GM21390 (cell line): Measurements from ENCODE around the gene PREX1.

Experiments used
- ATAC-seq: cut with Tn5 transposase; IDR thresholded peaks from one replicate; pipeline ENCODE4 v1.9.1; 2021; ENCODE audit not compliant: unreplicated experiment

The PREX1 gene

DNA sequence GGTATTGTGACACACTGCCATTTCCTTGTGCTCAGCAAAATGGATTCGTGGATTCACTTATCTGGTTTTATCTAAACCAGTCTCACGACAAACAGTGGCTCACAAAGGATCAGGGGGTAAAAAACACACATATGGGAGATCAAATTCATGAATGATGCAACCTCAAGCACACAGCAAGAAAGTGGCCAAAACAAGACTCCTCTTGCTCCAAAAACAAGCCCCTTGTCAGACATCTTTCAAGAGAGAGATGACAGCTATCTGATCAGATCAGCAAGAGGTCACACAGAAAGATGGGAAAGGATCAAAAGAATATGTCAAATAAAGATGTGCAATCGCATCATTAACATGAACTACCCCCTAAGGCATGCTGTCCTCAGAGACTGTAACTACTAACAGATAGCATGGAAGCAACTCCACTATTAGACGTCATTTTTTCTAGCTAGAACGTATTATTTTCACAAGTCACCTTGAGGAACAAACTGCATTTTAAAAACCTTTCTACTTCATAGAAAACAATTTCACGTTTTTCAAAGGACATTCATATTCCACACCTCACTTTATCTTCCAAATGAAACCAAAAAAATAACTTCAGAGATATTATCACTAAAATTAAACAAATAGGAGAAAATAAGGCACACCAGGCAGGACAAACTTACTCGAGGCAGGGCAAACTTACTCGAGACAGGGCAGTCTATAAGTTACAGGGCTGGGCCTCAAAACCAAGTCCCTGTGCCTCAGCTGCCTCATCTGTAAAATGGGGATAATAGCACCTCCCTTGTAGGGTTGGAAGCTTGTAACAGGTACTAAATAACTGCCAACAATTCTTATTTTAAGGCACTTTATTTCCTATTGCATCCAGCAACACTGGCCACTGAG is 122.3 kb downstream of the PREX1 start:
- ATAC-seq = no peak

GRCh38 chr20:48704761-48705160 is 123.0 kb downstream of the PREX1 start:
- ATAC-seq = no peak

- ATAC-seq = no peak
Measured at GRCh38 chr20:48703511-48704219, 124.1 kb downstream of the PREX1 start.

GRCh38 chr20:48703107-48703506 is 124.7 kb downstream of the PREX1 start:
- ATAC-seq = no peak

DNA sequence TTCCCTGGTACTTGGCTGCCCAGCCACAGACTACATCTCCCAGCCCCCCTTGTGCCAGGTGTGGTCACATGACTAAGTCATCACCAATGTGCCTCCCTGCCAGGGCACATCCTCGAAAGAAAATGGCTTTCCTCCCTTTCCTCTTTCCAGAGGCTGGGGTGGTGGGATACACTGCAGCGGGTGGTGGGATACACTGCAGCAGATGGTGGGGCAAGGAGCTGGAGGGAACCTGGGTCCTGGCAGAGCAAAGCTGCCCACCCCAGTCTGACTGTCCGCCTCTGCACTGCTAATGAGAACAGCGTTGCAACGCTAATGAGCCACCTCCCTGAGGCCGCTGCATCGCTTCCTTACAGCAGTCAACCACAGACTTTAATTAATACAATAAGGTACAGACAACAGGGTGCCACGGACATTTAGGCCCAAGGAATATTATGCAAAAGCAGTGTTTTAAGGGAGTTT is 125.3 kb downstream of the PREX1 start:
- ATAC-seq = no peak

DNA sequence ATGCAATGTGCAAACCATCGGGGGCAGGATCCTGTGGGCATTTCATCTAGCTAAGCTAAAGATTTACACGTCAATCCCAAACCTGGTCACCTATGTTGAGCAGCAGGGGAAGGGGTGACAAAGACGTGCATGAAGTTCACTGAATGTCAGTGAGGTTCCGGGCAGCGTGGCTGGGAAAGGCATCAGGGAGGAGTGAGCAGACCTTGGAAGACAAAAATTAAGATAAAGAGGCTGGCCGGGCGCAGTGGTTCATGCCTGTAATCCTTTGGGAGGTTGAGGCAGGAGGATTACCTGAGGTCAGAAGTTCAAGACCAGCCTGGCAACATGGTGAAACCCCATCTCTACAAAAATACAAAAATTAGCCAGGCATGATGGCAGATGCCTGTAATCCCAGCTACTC is 126.1 kb downstream of the PREX1 start:
- ATAC-seq = no peak

- no peak for ATAC-seq
Measured at GRCh38 chr20:48698507-48699267, 129.1 kb downstream of the PREX1 start.

- ATAC-seq = no peak
Measured at GRCh38 chr20:48697845-48698491, 129.8 kb downstream of the PREX1 start.

DNA sequence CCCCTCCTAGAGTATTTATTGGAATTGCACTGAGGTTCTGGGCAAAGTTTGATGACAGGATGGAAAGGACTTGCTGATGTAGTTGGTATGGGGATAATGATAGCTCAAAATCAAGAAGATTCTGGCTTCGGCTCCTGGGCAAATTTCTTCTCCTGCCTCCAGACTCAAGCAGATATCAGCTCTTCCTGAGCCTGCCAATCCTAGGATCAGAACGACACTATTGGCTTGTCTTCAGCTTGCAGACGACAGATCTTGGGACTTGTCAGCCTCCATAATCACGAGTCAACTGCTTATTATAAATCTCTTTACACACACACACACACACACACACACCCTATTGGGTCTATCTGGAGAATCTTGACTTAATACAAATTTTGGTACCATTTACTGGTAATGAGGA is 131.1 kb downstream of the PREX1 start:
- ATAC-seq = no peak

DNA sequence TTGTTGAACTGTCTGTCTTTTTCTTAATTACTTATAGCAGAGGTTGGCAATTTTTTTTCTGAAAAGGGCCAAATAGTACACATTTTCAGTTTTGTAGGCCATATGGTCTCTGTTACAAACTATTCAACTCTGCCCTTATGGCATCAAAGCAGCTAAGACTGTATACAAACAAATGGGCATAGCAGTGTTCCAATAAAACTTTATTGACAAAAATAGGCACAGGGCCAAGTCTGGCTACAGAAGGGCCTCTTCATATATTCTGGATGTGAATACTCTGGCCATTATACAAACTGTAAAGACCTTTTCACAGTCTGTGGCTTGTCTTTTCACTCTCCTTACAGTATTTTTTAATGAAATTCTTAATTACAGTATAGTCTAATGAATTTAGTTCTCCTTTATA is 132.1 kb downstream of the PREX1 start:
- no peak for ATAC-seq

DNA sequence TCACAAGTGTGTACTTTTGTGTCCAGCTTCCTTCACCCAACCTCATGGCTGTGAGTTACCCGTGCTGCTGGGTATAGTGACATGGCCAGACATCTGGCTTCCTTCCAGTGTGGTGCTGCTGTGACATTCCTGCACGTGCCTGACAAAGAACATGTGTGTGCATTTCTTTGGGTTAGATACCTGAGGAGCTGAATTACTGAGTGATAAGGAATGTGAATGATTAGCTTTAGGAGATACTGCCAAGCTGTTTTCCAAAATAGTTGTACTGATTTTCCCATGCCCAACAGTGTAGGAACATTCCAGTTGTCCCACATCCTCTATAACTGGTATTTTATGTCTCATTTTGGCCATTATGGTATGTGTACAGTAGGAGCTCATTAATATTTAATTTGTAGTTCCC is 132.5 kb downstream of the PREX1 start:
- no peak for ATAC-seq

DNA sequence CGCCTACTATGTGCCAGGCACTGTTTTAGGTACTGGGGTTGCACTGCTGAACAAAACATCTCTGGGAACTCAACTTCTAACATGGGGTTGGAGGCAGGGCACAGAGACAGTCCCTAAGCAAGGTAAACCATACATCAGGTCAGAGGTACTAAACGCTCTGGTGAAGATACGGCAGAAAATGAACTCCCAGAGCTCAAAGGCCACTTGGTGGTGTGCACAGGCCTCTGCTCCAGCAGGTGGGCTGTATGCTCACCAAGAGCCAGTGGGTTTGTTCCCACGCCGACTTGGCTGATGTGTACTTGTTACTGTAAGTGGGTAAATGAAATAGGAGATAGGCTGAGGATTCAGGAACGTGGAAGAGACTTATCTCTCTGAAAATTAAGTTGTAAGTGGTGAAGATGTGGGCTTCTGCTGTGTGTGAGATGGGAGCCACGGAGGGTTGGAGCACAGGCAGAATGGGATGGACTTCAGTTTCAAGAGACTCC is 133.4 kb downstream of the PREX1 start:
- no peak for ATAC-seq

DNA sequence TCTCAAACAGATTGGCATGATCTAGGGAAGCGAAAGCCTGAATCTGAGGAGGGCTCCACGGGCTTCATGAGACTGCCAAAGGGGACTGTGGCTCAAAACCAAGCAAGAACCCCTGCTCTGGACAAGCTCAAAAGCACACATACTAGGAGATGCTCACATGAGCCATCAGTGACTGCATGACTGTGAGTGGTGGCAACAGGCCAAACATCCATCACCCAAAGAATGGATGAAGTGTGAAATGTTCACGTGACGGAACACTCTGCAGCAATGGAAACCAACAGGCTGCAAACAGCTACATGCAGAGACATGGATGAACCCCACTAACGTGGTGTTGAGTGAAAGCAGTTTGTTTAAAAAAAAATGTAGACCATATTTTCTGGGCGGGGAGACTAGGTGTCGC is 136.3 kb downstream of the PREX1 start:
- no peak for ATAC-seq

GRCh38 chr20:48690888-48691287 is 136.9 kb downstream of the PREX1 start:
- ATAC-seq = no peak

- no peak for ATAC-seq
Measured at GRCh38 chr20:48689874-48690571, 137.8 kb downstream of the PREX1 start.

GRCh38 chr20:48689388-48689787 is 138.4 kb downstream of the PREX1 start:
- ATAC-seq = no peak

- ATAC-seq = no peak
Measured at GRCh38 chr20:48688579-48688978, 139.2 kb downstream of the PREX1 start.

- ATAC-seq = no peak
Measured at GRCh38 chr20:48687117-48687800, 140.5 kb downstream of the PREX1 start.

GRCh38 chr20:48686238-48687116 is 141.3 kb downstream of the PREX1 start:
- ATAC-seq = no peak
